Subcutaneous abdominal adipose tissue (tissue), 5 donors: ENCODE results near the gene PIP5K1A.
"Not testable (repeated sequence)": the region's sequence is repeated elsewhere in the genome, so short reads cannot be mapped to it uniquely, and the experiment has no call there.

Source experiments
- H3K27ac ChIP-seq: one replicate; pipeline ENCODE4 v1.7.0; 2013; ENCODE audit warnings: low read depth, mild to moderate bottlenecking, inconsistent platforms, low read length, moderate library complexity
- H3K27me3 ChIP-seq, 5 donors: one replicate each; pipeline ENCODE4 v1.7.0; 2013; ENCODE audit warnings: low read length in 5 of 5, inconsistent platforms in 1 of 5; ENCODE audit not compliant: control insufficient read depth in 5 of 5, insufficient read depth in 4 of 5
- H3K36me3 ChIP-seq, 5 donors: one replicate each; pipeline ENCODE4 v1.7.0; 2013; ENCODE audit warnings: low read length in 5 of 5; ENCODE audit not compliant: control insufficient read depth in 5 of 5, insufficient read depth in 5 of 5
- H3K4me1 ChIP-seq, 5 donors: one replicate each; pipeline ENCODE4 v1.7.0; 2013; ENCODE audit warnings: low read length in 5 of 5, mild to moderate bottlenecking in 3 of 5, moderate library complexity in 1 of 5; ENCODE audit not compliant: control insufficient read depth in 5 of 5, insufficient read depth in 5 of 5
- H3K4me3 ChIP-seq, 5 donors: one replicate each; pipeline ENCODE4 v1.7.0; 2013; ENCODE audit warnings: low read length in 5 of 5, low read depth in 1 of 5
- H3K9ac ChIP-seq, 5 donors: one replicate each; pipeline ENCODE4 v1.7.0; 2013; ENCODE audit warnings: low read length in 5 of 5, mild to moderate bottlenecking in 4 of 5, moderate library complexity in 3 of 5
- H3K9me3 ChIP-seq, 5 donors: one replicate each; pipeline ENCODE4 v1.7.0; 2013; ENCODE audit warnings: low read length in 5 of 5; ENCODE audit not compliant: control insufficient read depth in 5 of 5
- donor health status: healthy.
- donor health status: healthy.
- donor health status: healthy.
- donor health status: healthy.
- donor health status: healthy.

Gene PIP5K1A

DNA sequence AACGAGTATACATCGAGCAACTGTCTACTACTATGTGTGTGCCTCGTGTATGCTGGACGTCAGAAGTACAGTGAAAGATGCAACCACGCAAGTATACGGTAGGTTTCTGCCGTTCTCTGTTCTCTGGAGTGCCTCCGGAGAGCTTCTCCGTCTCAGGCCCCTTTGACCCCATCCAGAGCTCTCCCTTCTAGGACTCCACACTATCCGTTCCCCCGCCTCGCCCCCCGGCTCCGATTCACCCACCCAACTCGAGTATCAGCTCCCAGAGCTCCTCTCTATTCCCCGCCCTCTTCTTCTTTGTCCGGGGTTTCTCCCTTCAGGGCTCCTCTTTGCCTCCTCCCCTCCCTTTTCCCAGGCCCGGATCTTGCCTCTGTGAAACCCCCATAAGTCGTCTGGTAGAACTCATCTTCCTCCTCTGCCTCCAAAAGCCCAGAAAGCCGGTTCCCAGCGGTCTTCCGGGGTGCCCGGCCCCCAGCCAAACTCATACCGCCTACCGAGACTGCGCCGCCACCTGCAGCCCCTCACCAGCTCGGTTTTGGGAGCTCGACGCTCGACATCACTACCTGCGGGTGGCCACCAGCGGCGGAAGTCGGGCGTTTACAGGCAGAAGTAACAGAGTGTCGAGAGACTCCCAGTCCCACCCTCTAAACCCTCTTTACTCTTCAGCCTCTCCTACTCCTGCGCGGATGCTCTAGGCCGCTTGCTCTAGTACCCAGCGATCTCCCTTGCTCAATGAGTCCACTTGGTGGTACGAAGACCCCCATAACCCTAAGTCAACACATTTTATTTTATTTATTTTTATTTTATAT, 8.5 kb upstream of the PIP5K1A start, which contains the start of gene VPS72:
Gene VPS72, minus strand, starts transcription at position 561 of the 809 bp plus-strand sequence. Its CDS starts 76 bp downstream, at position 485.
- Histone ChIP-seq H3K4me3 (peak within 1 kb of the TSS; percentile 82 to 97 (median 85)), H3K27me3 (no peaks in the 10 kb centered on the region), H3K27ac (peak within 1 kb of the TSS; percentile 93), H3K36me3 (peaks cover 5 to 11% (median 9%) of the 10 kb centered on the region in 5 donors), H3K9ac (peak within 1 kb of the TSS; percentile 88 to 99 (median 92)), H3K9me3 (no peaks in the 10 kb centered on the region), H3K4me1 (peaks cover 2 to 32% (median 21%) of the 10 kb centered on the region in 5 donors)

DNA sequence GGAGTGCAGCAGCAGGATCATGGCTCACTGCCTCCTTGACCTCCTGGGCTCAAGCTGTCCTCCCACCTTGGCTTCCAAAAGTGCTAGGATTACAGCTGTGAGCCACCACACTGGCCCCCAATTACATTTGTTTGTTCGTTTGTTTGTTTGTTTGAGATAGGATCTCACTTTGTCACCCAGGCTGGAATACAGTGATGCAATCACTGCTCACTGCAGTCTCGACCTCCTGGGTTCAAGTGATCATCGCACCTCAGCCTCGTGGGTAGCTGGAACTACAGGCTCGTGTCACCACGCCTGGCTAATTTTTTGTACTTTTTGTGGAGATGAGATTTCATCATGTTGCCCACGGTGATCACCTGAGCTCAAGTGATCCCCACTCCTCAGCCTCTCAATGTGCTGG, 6.3 kb upstream of the PIP5K1A start:
- no peak overlapping the region for H3K4me3 ChIP-seq
- no peaks in the 10 kb centered on the region for H3K27me3 ChIP-seq
- peaks cover 2 to 33% (median 28%) of the 10 kb centered on the region in 5 donors for H3K4me1 ChIP-seq
- no peak overlapping the region for H3K27ac ChIP-seq
- no peak overlapping the region for H3K9ac ChIP-seq
- no peaks in the 10 kb centered on the region for H3K9me3 ChIP-seq
- no peaks in the 10 kb centered on the region for H3K36me3 ChIP-seq

- Histone ChIP-seq H3K27me3 (no peaks in the 10 kb centered on the region), H3K9ac (no peak overlapping the region), H3K4me1 (peaks cover 2 to 35% (median 25%) of the 10 kb centered on the region in 5 donors), H3K4me3 (no peak overlapping the region), H3K27ac (no peak overlapping the region), H3K36me3 (no peaks in the 10 kb centered on the region), H3K9me3 (no peaks in the 10 kb centered on the region)
These were observed 5.0 kb upstream of the PIP5K1A start for GRCh38 chr1:151193304-151193703.

DNA sequence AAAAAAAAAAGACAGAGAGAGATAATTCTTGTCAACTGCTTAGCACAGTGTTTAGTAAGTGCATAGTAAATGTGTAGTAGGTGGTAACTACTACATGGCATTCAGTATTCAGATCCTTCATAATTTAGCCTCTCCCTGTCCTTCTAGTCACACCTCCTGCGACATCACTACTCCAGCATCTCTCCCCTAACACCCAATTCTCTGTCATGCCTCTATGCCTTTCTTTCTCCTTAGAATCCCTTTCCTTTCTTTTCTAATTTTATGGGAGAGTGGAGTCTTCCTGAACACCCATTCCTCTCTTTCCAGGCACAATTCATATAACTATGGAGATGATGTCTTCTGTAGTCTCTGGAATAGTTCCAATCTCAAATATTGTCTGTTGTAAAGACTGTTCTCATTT, 4.5 kb upstream of the PIP5K1A start:
- no peaks in the 10 kb centered on the region for H3K36me3 ChIP-seq
- H3K4me3 ChIP-seq, result no peak overlapping the region
- no peaks in the 10 kb centered on the region for H3K9me3 ChIP-seq
- H3K4me1 ChIP-seq, result peaks cover 0 to 30% (median 20%) of the 10 kb centered on the region in 5 donors
- no peak overlapping the region for H3K9ac ChIP-seq
- H3K27me3 ChIP-seq, result no peaks in the 10 kb centered on the region
- no peak overlapping the region for H3K27ac ChIP-seq

GRCh38 chr1:151194894-151195594, 3.3 kb upstream of the PIP5K1A start:
- H3K27me3 ChIP-seq, H3K36me3 ChIP-seq, H3K9ac ChIP-seq, H3K9me3 ChIP-seq, H3K27ac ChIP-seq, H3K4me3 ChIP-seq: not testable (repeated sequence)
- peaks cover 2 to 34% (median 22%) of the 10 kb centered on the region in 5 donors for H3K4me1 ChIP-seq

DNA sequence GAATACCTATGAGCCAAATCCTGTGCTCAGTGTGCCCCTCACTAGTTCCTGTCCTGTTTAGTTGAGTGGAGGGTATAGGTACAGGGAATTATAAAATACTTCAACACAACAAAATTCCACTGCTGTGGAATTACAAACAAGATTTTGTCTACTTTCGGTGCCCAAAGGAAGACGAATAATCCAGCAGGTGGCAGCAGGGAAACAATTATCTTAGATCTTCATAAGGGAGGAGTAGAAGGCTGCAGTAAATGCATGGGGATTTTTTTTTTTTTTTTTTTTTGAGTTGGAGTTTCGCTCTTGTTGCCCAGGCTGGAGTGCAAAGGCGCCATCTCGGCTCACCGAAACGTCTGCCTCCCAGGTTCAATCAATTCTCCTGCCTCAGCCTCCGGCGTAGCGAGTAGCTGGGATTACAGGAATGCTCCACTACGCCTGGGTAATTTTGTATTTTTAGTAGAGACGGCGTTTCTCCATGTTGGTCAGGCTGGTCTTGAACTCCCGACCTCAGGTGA, 2.0 kb upstream of the PIP5K1A start:
- peak overlapping the region; percentile 86 for H3K27ac ChIP-seq
- H3K4me1 ChIP-seq, result peaks cover 2 to 37% (median 25%) of the 10 kb centered on the region in 5 donors
- no peaks in the 10 kb centered on the region for H3K27me3 ChIP-seq
- no peaks in the 10 kb centered on the region for H3K9me3 ChIP-seq
- H3K36me3 ChIP-seq, result no peaks in the 10 kb centered on the region
- H3K9ac ChIP-seq, result peak overlapping the region in 3 of 5 donors; percentile 42 to 68 (median 46)
- H3K4me3 ChIP-seq, result peak overlapping the region; percentile 15 to 47 (median 34)

GRCh38 chr1:151197863-151198253, 494 bp upstream of the PIP5K1A start:
- Histone ChIP-seq H3K9me3 (no peaks in the 10 kb centered on the region), H3K4me1 (peaks cover 2 to 40% (median 31%) of the 10 kb centered on the region in 5 donors), H3K4me3 (peak overlapping the region; percentile 62 to 99 (median 93)), H3K27ac (peak overlapping the region; percentile 96), H3K36me3 (peaks cover 0 to 4% (median 2%) of the 10 kb centered on the region in 5 donors), H3K9ac (peak overlapping the region; percentile 7 to 98 (median 30)), H3K27me3 (no peaks in the 10 kb centered on the region)

DNA sequence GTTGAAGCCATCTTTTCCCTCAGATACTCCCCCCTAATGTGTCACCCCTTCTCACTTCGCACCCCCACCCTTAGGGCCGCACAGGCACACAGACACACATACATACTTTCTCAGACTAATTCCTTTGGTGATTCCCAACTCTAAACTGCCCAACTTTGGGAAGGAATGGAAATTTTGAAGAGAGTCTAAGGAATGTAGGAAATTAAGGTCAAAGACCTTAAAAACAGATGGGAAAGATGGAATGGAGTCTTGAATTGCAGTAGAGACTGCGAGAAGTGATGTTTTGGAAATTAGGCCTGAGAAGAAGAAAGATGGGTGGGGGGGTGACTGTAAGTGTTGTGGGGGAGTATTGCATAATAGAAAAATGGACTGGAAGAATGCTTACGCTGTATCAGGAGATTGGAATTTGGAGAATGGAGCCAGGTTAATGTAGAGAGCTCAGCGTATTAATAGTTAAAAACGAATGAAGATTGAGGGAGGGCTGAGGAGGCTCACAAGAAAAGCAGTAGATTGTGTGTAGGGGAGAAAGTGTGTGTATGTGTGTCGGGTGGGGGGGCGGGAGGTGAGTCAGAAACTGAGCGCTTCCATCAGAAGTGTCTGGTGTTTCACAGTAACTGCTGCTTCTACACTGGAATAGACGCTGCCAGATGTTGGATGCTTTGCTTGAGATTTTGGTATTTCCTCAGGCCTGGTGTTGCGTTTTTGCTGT, 1.7 kb downstream of the PIP5K1A start:
- peak overlapping the region; percentile 96 for H3K27ac ChIP-seq
- peak overlapping the region; percentile 72 to 98 (median 96) for H3K9ac ChIP-seq
- no peaks in the 10 kb centered on the region for H3K9me3 ChIP-seq
- peaks cover 0 to 15% (median 5%) of the 10 kb centered on the region in 5 donors for H3K36me3 ChIP-seq
- H3K27me3 ChIP-seq, result no peaks in the 10 kb centered on the region
- peaks cover 2 to 40% (median 31%) of the 10 kb centered on the region in 5 donors for H3K4me1 ChIP-seq
- peak overlapping the region; percentile 92 to 99 (median 96) for H3K4me3 ChIP-seq

- Histone ChIP-seq H3K4me1 (peaks cover 0 to 15% (median 8%) of the 10 kb centered on the region in 5 donors), H3K36me3 (peaks cover 0 to 41% (median 21%) of the 10 kb centered on the region in 5 donors), H3K9ac (peak overlapping the region in 1 of 5 donors; percentile 4)
- not testable (repeated sequence) for H3K4me3 ChIP-seq, H3K27ac ChIP-seq, H3K9me3 ChIP-seq, H3K27me3 ChIP-seq
These were observed 7.1 kb downstream of the PIP5K1A start for GRCh38 chr1:151205381-151205965.
